Testis (tissue), 3 donors: Measurements from ENCODE around the gene EVC. TPM values are rescaled to one million over a fixed set of nuclear protein-coding genes. Genes with fewer than 3 reads are reported as not detected.

ENCODE experiments used
- DNase-seq: peaks from one replicate; pipeline ENCODE4 v3.0.0-alpha.2; 2019
- H3K27ac ChIP-seq, 2 donors: fragments of 200-600 bp; sonication (generic); one replicate each; pipeline ENCODE4 v1.5.1; 2019
- H3K27me3 ChIP-seq: fragments of 200-600 bp; sonication (generic); one replicate; pipeline ENCODE4 v1.5.1; 2019
- H3K36me3 ChIP-seq: fragments of 200-600 bp; sonication (generic); one replicate; pipeline ENCODE4 v1.5.1; 2017; ENCODE audit warnings: low read depth; ENCODE audit errors: missing control alignments
- H3K4me1 ChIP-seq: fragments of 200-600 bp; sonication (generic); one replicate; pipeline ENCODE4 v1.5.1; 2019
- H3K4me3 ChIP-seq, 2 donors: fragments of 200-600 bp; sonication (generic); one replicate each; pipeline ENCODE4 v1.5.1; 2017 to 2019
- H3K9me3 ChIP-seq: fragments of 200-600 bp; sonication (generic); one replicate; pipeline ENCODE4 v1.5.1; 2017
- POLR2A ChIP-seq: fragments of 450-650 bp; IDR thresholded peaks from one replicate; pipeline ENCODE4 v1.6.1; 2017; ENCODE audit warnings: antibody characterized with exemption, mild to moderate bottlenecking, moderate library complexity
- WGBS, 2 donors: methylation state at CpG; one replicate each; pipeline ENCODE4 v1.1.5; 2018; 5-methylcytosine and 5-hydroxymethylcytosine counted together
- intact Hi-C: fragments of 100-400 bp; cut with DNase I; formaldehyde crosslinking; loops from one replicate; pipeline ENCODE4 v1.15.1; 2023; ENCODE audit warnings: low total_unique reads
- polyA plus RNA-seq: library from polyadenylated mRNA; stranded (reverse); fragments of 350-450 nt; fragmentation: Illumina TruSeq; extraction: RNeasy Lipid Tissue Mini Kit (QIAGEN cat#74804); gene quantifications from one replicate; pipeline ENCODE4 v1.2.3, GENCODE V29; 2014; ENCODE audit warnings: low read depth, low replicate concordance; ENCODE audit not compliant: insufficient read depth
- total RNA-seq, 2 donors: library from RNA; depleted of rRNA; stranded (reverse); fragments of >200 nt; gene quantifications; one replicate each; pipeline ENCODE4 v1.2.3, GENCODE V29; 2016
- TF ChIP-seq, protein P1 (sequence below), 3 experiments: fragments of 450-650 bp in 2 of 3; fragments of 200-600 bp in 1 of 3; sonication (generic) in 1 of 3; IDR thresholded peaks; one replicate each; pipeline ENCODE4 v1.5.1; 2016 to 2019; ENCODE audit warnings: antibody characterized with exemption in 3 of 3, mild to moderate bottlenecking in 2 of 3, moderate library complexity in 1 of 3

Gene EVC
- total and polyA plus RNA-seq, 3 donors from 2014 or later: 9.0 to 39.6 (median 33.4) TPM

GRCh38 chr4:5782829-5783476 is 72.0 kb downstream of the EVC start:
- Histone ChIP-seq H3K9me3 (no peaks in the 10 kb centered on the region), H3K4me1 (peaks cover 7% of the 10 kb centered on the region), H3K4me3 (no peak overlapping the region), H3K36me3 (no peaks in the 10 kb centered on the region), H3K27me3 (no peaks in the 10 kb centered on the region), H3K27ac (no peak overlapping the region)
- intact Hi-C loops: no loop called here
- WGBS, 2 donors: 93 to 94% methylated on average over 6 of the region's 6 CpGs
- TF ChIP-seq, protein P1, sequence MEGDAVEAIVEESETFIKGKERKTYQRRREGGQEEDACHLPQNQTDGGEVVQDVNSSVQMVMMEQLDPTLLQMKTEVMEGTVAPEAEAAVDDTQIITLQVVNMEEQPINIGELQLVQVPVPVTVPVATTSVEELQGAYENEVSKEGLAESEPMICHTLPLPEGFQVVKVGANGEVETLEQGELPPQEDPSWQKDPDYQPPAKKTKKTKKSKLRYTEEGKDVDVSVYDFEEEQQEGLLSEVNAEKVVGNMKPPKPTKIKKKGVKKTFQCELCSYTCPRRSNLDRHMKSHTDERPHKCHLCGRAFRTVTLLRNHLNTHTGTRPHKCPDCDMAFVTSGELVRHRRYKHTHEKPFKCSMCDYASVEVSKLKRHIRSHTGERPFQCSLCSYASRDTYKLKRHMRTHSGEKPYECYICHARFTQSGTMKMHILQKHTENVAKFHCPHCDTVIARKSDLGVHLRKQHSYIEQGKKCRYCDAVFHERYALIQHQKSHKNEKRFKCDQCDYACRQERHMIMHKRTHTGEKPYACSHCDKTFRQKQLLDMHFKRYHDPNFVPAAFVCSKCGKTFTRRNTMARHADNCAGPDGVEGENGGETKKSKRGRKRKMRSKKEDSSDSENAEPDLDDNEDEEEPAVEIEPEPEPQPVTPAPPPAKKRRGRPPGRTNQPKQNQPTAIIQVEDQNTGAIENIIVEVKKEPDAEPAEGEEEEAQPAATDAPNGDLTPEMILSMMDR (IDR thresholded peaks at IDR 0.05): no peak
- no peak for TF ChIP-seq POLR2A
- DNase-seq: no peak

DNA sequence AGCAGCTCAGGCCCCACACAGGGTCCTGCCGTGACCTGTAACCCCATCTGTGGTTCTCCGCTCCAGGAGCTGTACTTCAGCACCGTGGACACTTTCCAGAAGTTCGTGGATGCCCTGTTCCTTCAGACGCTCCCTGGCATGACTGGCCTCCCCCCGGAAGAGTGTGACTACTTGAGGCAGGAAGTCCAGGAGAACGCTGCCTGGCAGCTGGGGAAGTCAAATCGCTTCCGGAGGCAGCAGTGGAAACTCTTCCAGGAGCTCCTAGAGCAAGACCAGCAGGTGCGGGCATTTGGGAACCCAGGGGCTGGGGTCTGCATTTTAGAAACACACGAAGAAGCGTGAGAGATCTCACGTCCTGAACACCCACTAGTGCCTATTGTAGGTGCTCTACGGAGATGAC is 72.5 kb downstream of the EVC start:
- no peaks in the 10 kb centered on the region for H3K36me3 ChIP-seq
- DNase-seq: no peak
- no peak overlapping the region for H3K27ac ChIP-seq
- H3K4me1 ChIP-seq: peaks cover 7% of the 10 kb centered on the region
- TF ChIP-seq POLR2A: no peak
- TF ChIP-seq, protein P1 (IDR thresholded peaks at IDR 0.05): no peak
- no peaks in the 10 kb centered on the region for H3K9me3 ChIP-seq
- intact Hi-C loops: no loop called here
- WGBS, 2 donors: 82 to 90% methylated on average over 14 of the region's 14 CpGs
- no peaks in the 10 kb centered on the region for H3K27me3 ChIP-seq
- H3K4me3 ChIP-seq: no peak overlapping the region

- H3K36me3 ChIP-seq: no peaks in the 10 kb centered on the region
- WGBS, 2 donors: 89 to 92% methylated on average over 6 of the region's 6 CpGs
- intact Hi-C loops: no loop called here
These were observed 73.0 kb downstream of the EVC start for GRCh38 chr4:5784021-5784420.

DNA sequence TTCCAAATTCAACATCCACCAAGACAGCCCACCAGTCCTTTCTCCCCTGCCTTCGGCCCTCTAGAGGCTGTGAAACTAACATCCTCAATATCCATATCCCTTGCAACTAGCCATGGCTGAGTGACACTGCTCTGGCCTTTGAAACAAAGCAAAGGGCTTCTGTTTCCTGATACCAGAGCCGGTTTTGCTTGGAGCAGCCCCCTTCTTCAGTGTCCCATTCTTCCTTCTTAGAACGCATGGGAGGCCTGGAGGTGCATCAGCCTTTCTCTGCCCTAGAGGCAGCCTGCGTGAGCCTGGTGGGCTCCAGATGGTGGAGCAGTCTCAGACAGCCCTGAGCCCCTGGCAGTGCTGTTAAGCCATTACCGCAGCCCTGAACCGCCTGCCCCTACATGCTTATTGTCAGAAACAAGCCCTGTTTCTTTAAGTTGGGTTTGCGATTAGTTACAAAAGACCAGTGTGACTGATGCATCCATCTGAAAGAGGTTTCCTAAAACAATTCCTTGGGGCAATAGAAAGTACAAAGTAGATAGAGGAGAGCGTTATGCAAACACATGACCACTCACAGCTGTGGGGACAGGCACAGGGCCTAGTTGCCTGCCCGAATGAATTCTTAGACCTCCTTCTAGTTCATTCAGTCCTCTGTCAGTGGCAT is 74.1 kb downstream of the EVC start:
- 70 to 81% methylated on average over 9 of the region's 9 CpGs for WGBS, 2 donors
- Histone ChIP-seq H3K27me3 (no peaks in the 10 kb centered on the region), H3K4me3 (no peak overlapping the region), H3K36me3 (no peaks in the 10 kb centered on the region), H3K9me3 (no peaks in the 10 kb centered on the region), H3K27ac (no peak overlapping the region), H3K4me1 (peaks cover 7% of the 10 kb centered on the region)
- no peak for TF ChIP-seq POLR2A
- TF ChIP-seq, protein P1 (IDR thresholded peaks at IDR 0.05): no peak
- intact Hi-C loops: no loop called here
- DNase-seq: no peak

More at GRCh38 chr4:5784021-5784420, 73.0 kb downstream of the EVC start:
- no peak overlapping the region for H3K4me3 ChIP-seq
- H3K4me1 ChIP-seq: peaks cover 7% of the 10 kb centered on the region
- no peak for DNase-seq
- no peak overlapping the region for H3K27ac ChIP-seq
- no peaks in the 10 kb centered on the region for H3K27me3 ChIP-seq
- no peak for TF ChIP-seq POLR2A
- TF ChIP-seq, protein P1 (IDR thresholded peaks at IDR 0.05): no peak
- no peaks in the 10 kb centered on the region for H3K9me3 ChIP-seq
